Parathyroid adenoma (tissue), 2 donors: Measurements from ENCODE around the gene VMP1.
"Not testable (repeated sequence)": the region's sequence is repeated elsewhere in the genome, so short reads cannot be mapped to it uniquely, and the experiment has no call there.

Experiments
- H2AFZ ChIP-seq: fragments of 300-600 bp; sonication (generic); one replicate; pipeline ENCODE4 v1.7.0; 2017; ENCODE audit warnings: antibody characterized with exemption, mild to moderate bottlenecking
- H3K27ac ChIP-seq: fragments of 300-600 bp; sonication (generic); one replicate; pipeline ENCODE4 v1.7.0; 2017
- H3K27me3 ChIP-seq: fragments of 300-600 bp; sonication (generic); one replicate; pipeline ENCODE4 v1.7.0; 2017; ENCODE audit warnings: low read length; ENCODE audit not compliant: control insufficient read depth, insufficient read depth
- H3K36me3 ChIP-seq: fragments of 300-600 bp; sonication (generic); one replicate; pipeline ENCODE4 v1.7.0; 2017; ENCODE audit warnings: low read length; ENCODE audit not compliant: control insufficient read depth, insufficient read depth
- H3K4me1 ChIP-seq: fragments of 300-600 bp; sonication (generic); one replicate; pipeline ENCODE4 v1.7.0; 2017; ENCODE audit warnings: control low read depth
- H3K4me2 ChIP-seq: fragments of 300-600 bp; sonication (generic); one replicate; pipeline ENCODE4 v1.7.0; 2017; ENCODE audit warnings: low read length
- H3K4me3 ChIP-seq: fragments of 300-600 bp; sonication (generic); one replicate; pipeline ENCODE4 v1.7.0; 2017; ENCODE audit warnings: low read depth, low read length
- H3K79me2 ChIP-seq: fragments of 300-600 bp; sonication (generic); one replicate; pipeline ENCODE4 v1.7.0; 2017; ENCODE audit warnings: control low read depth
- H3K9ac ChIP-seq: fragments of 300-600 bp; sonication (generic); one replicate; pipeline ENCODE4 v1.7.0; 2017; ENCODE audit warnings: mild to moderate bottlenecking
- H3K9me3 ChIP-seq: fragments of 300-600 bp; sonication (generic); one replicate; pipeline ENCODE4 v1.7.0; 2017; ENCODE audit warnings: low read length; ENCODE audit not compliant: control insufficient read depth
- CTCF ChIP-seq: fragments of 300-600 bp; sonication (generic); IDR thresholded peaks from one replicate; pipeline ENCODE4 v1.7.0; 2017; ENCODE audit warnings: antibody characterized with exemption, mild to moderate bottlenecking
- donor health status: primary hyperparathyroidism.

Gene VMP1

GRCh38 chr17:59827721-59828477, 120.4 kb downstream of the VMP1 start:
- Histone ChIP-seq H3K4me3 (no peak overlapping the region), H3K27me3 (no peaks in the 10 kb centered on the region), H3K4me2 (no peak overlapping the region), H3K79me2 (no peaks in the 10 kb centered on the region), H3K4me1 (peaks cover 19% of the 10 kb centered on the region), H3K27ac (peak overlapping the region; percentile 80), H3K9ac (no peak overlapping the region), H3K36me3 (no peaks in the 10 kb centered on the region), H2AFZ (peak overlapping the region; percentile 61), H3K9me3 (no peaks in the 10 kb centered on the region)
- TF ChIP-seq CTCF: no peak

- Histone ChIP-seq H3K27me3 (no peaks in the 10 kb centered on the region), H3K4me1 (peaks cover 19% of the 10 kb centered on the region), H3K79me2 (no peaks in the 10 kb centered on the region), H3K9ac (no peak overlapping the region), H3K27ac (peak overlapping the region; percentile 80), H3K4me2 (no peak overlapping the region), H2AFZ (peak overlapping the region; percentile 61), H3K4me3 (no peak overlapping the region), H3K9me3 (no peaks in the 10 kb centered on the region), H3K36me3 (no peaks in the 10 kb centered on the region)
- TF ChIP-seq CTCF: no peak
Observed at GRCh38 chr17:59828478-59828760, 121.0 kb downstream of the VMP1 start.

GRCh38 chr17:59828819-59829216, 121.4 kb downstream of the VMP1 start:
- Histone ChIP-seq H3K4me1 (peaks cover 19% of the 10 kb centered on the region), H3K4me3 (peak overlapping the region; percentile 19), H3K27ac (peak overlapping the region; percentile 80), H3K4me2 (peak overlapping the region; percentile 52), H2AFZ (peak overlapping the region; percentile 61)
- not testable (repeated sequence) for H3K27me3 ChIP-seq, H3K79me2 ChIP-seq, H3K9ac ChIP-seq, H3K9me3 ChIP-seq, H3K36me3 ChIP-seq

- H3K9me3 ChIP-seq: no peaks in the 10 kb centered on the region
- no peaks in the 10 kb centered on the region for H3K79me2 ChIP-seq
- H2AFZ ChIP-seq: peak overlapping the region; percentile 61
- H3K9ac ChIP-seq: no peak overlapping the region
- no peaks in the 10 kb centered on the region for H3K36me3 ChIP-seq
- H3K27me3 ChIP-seq: no peaks in the 10 kb centered on the region
- peaks cover 19% of the 10 kb centered on the region for H3K4me1 ChIP-seq
- TF ChIP-seq CTCF: no peak
- peak overlapping the region; percentile 52 for H3K4me2 ChIP-seq
- H3K27ac ChIP-seq: peak overlapping the region; percentile 80
- H3K4me3 ChIP-seq: peak overlapping the region; percentile 19
Observed at GRCh38 chr17:59829217-59830006, 122.0 kb downstream of the VMP1 start.

GRCh38 chr17:59830007-59830630, 122.7 kb downstream of the VMP1 start:
- H3K4me1 ChIP-seq: peaks cover 19% of the 10 kb centered on the region
- no peak overlapping the region for H3K9ac ChIP-seq

More at GRCh38 chr17:59830007-59830630, 122.7 kb downstream of the VMP1 start:
- Histone ChIP-seq H2AFZ (peak overlapping the region; percentile 61), H3K27ac (peak overlapping the region; percentile 80), H3K9me3 (no peaks in the 10 kb centered on the region), H3K4me2 (peak overlapping the region; percentile 52), H3K79me2 (no peaks in the 10 kb centered on the region), H3K4me3 (no peak overlapping the region), H3K27me3 (no peaks in the 10 kb centered on the region), H3K36me3 (no peaks in the 10 kb centered on the region)
- no peak for TF ChIP-seq CTCF
